ENCODE data around the gene ARMC9. TPM values are rescaled to one million over a fixed set of nuclear protein-coding genes. Genes with fewer than 3 reads are reported as not detected.
A peak's percentile ranks its signal among the peaks of the same experiment; 100 is the strongest.
"Not testable (repeated sequence)": the region's sequence is repeated elsewhere in the genome, so short reads cannot be mapped to it uniquely, and the experiment has no call there.

Gene ARMC9
- polyA plus RNA-seq, 4 donors, result 24.7 to 28.7 (median 26.1) TPM

DNA sequence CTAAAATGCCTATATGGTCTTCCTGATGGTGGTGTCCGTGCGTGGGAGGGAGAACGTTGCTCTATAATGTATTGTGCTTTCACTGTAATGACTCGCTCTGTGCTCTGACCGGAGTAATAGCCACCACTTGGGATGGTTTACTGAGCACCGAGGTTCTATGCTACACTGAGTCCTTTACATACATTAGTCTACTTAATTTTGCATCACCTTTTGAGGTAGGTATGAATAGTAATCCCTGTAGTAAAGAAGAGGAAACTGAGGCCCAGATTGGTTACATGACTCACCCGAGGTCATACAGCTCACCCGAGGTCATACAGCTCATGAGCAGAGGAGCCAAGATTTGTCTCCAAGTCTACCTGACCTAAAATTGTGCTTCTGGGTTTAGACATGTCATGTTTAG lies 79.5 kb downstream of the ARMC9 start:
- no peak for DNase-seq (ENCODE audit: low read depth in 4 of 4, low spot score in 3 of 4)

DNA sequence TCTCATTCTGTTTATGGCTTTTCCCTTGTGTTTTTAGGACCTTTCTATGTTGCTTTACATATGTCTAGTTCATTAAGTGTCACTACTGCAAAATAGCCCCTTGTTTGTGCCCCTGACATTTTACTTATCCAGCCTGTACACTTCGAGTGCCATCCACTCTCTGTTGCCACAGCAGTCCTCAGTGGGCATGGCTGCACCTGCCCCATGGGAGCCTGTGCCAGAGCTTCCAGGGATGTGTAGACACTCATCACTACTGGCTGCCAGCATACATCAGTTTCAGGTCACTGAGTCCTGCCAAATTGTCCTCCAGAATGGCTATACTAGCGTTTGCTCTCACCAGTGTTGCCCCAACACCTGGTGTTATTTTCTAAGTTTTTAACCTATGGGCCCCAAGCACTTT lies 80.4 kb downstream of the ARMC9 start:
- DNase-seq (ENCODE audit: low read depth in 4 of 4, low spot score in 3 of 4), result no peak

GRCh38 chr2:231280846-231281245 lies 82.4 kb downstream of the ARMC9 start:
- DNase-seq (ENCODE audit: low read depth in 4 of 4, low spot score in 3 of 4), result no peak

GRCh38 chr2:231284296-231284695 lies 85.9 kb downstream of the ARMC9 start:
- no peak for DNase-seq (ENCODE audit: low read depth in 4 of 4, low spot score in 3 of 4)

DNA sequence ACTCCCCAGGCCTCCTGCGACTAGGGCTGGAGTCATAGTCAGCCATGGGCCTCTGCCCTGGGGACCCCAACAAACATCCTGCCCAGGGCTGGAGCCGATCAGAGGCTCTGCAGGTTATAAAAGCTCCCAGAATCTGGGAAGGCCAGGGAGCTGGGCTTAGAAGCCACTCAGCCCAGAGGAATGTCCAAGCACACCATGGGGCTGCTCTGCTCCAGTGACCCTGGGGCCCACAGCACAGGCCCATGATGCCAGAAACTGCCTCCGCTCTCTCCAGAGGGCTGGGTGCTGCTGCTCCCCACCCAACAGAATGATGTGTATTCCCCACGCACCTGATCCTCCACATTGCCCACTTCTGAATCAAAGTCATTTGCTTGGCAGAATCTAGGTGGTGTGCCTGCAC lies 88.5 kb downstream of the ARMC9 start:
- DNase-seq (ENCODE audit: low read depth in 4 of 4, low spot score in 3 of 4), result no peak

DNA sequence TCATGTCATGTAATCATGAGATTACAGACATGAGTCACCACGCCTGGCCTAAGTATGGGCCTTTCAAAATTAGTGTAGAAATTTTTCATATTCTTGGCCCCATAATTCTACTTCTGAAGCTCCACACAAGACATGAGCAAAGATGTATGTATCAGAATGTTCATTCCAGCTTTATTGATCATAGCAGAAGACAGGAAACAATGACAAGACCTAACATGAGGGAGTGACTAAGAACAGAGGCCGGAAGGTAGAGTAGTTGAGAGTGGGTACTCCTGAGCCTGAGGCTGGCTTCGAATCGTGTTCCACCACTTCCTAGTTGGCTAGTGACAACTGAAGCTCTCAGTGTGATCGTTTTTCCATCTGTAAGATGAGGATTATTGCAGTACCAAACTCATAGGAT lies 89.3 kb downstream of the ARMC9 start:
- no peak for DNase-seq (ENCODE audit: low read depth in 4 of 4, low spot score in 3 of 4)

- no peak for DNase-seq (ENCODE audit: low read depth in 4 of 4, low spot score in 3 of 4)
Observed at GRCh38 chr2:231288590-231288989, 90.2 kb downstream of the ARMC9 start.

DNA sequence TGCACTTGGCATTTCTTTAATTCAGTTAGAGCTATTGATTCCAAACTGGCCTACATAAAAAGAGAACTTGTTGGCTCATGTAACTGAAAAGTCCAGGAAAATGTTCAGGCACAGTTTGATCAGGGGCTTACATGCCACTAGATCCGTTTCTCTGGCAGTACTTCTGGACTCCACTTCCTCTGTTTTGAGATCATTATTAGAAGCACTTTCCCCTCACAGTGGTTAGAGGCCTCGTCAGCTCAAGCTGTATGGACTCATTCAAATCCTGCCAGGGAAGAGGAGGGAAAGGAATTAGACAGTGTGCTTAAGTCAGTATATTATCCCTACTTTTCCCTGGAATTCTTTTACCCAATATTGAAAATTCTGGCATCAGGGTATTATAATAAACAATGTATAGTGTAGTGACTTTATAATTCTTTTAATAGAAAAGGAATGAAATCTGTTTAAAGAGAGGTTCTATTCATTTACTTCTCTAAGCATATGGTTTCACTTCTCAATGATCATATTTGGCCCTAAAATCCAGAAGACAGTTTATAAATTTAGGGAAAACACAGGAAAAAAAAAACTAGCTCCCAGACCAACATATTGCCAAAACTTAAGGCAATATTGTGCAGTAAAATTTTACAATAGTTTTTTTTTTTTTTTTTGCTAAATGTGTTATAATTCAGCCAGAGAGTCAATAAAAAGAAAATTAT lies 92.0 kb downstream of the ARMC9 start:
- DNase-seq (ENCODE audit: low read depth in 4 of 4, low spot score in 3 of 4), result no peak

DNA sequence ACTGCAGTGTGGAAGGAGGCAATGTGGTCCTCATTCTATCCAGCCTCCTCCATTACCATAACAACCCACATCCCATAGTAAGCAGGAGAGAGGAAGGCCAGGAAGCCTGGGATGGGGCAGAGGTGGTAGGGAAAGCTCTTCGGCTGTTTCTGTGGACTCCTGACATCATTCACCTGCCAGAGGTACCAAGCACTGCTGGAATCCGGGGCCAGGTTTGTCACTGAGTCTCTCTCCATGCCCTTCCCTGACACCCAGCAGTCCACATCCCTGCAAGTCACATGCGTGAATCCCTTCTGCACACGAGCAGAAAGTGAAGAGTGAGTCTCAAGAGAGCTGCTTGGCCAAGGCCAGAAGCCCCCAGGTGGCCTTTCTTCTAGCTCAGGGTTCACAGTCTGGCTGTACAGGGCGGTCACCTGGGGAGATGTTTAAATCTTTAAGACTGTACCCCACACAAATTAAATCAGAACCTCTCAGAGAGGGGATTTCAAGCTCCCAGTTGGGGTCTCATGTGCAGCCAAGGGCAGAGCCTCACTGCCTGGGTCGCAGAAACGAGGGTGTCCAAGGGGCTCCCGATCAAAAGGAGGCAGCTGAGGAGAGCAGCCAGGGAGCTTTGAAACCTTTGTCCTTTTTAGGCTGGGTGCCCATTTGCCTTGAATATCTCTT lies 94.2 kb downstream of the ARMC9 start:
- DNase-seq (ENCODE audit: low read depth in 4 of 4, low spot score in 3 of 4), result no peak

DNA sequence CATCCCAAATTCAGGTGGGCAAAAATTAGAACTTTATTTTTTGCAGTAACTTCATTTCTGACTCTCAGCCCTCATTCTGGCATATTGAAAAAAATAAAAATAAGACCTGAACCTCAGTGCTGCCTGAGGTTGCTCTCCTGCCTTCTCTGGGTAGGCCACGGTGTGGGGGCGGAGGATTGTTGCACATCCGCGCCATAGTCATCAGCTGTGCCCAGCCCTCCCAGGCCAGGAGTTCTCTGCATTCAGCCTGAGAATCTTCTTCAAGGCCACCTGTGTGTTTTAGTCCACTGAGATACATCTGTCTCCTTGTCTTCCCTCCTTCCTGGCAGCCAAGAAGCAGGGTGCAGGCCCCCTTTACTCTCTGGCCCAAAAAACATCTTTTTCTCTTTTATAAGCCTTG lies 94.7 kb downstream of the ARMC9 start:
- no peak for DNase-seq (ENCODE audit: low read depth in 4 of 4, low spot score in 3 of 4)

DNA sequence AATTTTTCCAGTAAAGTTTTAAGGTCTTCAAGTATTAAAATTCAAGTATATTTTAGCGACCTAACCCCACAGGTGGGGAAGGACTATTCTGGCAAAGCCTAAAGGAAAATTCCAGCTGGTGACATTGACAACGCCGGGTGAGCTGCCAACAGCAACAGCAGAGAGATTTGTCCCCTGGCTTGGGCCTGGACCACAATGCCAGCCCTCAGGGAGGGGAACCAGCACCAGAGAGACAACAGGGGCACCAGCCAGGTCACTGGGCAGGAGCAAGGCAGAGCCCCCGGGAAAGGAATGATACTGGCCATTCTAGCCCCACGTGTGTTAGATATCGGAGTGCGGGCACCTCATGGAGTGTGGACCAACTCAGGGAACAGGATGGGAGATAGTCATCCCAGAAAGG lies 95.7 kb downstream of the ARMC9 start:
- DNase-seq (ENCODE audit: low read depth in 4 of 4, low spot score in 3 of 4), result no peak

- DNase-seq (ENCODE audit: low read depth in 4 of 4, low spot score in 3 of 4), result no peak
Observed at GRCh38 chr2:231294571-231295362, 96.3 kb downstream of the ARMC9 start.

GRCh38 chr2:231295363-231295655 lies 96.9 kb downstream of the ARMC9 start:
- DNase-seq (ENCODE audit: low read depth in 4 of 4, low spot score in 3 of 4), result no peak

GRCh38 chr2:231296401-231296974 lies 98.1 kb downstream of the ARMC9 start:
- no peak for DNase-seq (ENCODE audit: low read depth in 4 of 4, low spot score in 3 of 4)

DNA sequence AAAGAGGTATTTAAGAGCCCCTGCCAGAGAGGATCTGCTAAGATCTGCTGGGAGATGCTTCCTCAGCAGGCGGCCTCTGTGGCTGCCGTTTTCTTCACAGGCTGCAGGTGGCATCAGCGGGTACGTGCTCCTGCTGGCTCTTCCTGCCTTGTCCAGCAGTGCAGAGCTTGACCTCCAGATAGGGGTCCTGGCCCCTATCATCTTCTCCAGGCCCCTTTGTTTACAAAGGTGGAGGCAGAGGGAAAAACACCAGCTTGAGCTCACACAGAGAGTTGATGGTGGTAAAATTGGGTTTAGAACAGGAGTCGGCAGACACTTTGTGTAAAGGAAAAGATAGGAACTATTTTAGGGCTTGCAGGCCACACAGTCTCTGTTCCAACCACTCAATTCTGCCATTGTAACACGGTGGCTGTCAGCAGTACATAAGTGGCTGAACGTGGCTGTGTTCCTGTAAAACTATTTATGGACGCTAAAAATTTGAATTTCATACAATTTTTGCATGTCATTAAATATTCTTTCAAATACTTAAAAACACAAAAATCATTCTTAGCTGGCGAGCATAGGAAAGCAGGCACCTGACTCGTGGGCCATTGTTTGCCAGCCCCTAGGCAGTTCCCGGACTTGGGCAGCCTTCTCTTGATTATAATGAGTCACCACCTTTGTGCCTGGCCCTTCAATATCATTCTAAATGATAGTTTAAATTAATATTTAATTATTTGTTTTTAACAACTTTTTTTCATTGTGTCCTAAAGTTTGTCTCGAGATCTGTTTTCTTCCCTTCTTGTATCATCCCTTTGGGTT lies 98.9 kb downstream of the ARMC9 start:
- peak in 3 of 4 donors; percentile 14 to 37 (median 22) for DNase-seq (ENCODE audit: low read depth in 4 of 4, low spot score in 3 of 4)

DNA sequence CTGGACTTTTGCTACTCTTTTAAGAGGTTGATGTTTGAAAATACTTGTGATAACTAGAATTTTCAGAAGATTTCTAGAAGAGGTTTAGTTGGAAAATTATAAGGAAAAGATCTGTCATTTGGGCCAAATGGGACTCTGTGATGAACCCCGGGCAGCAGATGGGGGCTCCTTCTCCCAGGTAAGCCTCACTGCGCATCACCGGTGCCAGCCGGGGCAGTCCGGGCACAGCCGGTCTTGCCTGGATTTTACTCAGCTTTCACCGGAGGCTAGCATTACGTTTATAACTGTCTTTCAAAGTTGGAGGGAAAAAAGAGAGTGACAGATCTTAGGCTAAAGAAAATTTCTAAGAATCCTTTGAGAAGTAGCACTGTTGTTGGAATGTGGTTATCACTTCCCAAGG lies 99.7 kb downstream of the ARMC9 start:
- no peak for DNase-seq (ENCODE audit: low read depth in 4 of 4, low spot score in 3 of 4)

GRCh38 chr2:231299267-231299666 lies 100.8 kb downstream of the ARMC9 start:
- DNase-seq (ENCODE audit: low read depth in 4 of 4, low spot score in 3 of 4), result no peak

DNA sequence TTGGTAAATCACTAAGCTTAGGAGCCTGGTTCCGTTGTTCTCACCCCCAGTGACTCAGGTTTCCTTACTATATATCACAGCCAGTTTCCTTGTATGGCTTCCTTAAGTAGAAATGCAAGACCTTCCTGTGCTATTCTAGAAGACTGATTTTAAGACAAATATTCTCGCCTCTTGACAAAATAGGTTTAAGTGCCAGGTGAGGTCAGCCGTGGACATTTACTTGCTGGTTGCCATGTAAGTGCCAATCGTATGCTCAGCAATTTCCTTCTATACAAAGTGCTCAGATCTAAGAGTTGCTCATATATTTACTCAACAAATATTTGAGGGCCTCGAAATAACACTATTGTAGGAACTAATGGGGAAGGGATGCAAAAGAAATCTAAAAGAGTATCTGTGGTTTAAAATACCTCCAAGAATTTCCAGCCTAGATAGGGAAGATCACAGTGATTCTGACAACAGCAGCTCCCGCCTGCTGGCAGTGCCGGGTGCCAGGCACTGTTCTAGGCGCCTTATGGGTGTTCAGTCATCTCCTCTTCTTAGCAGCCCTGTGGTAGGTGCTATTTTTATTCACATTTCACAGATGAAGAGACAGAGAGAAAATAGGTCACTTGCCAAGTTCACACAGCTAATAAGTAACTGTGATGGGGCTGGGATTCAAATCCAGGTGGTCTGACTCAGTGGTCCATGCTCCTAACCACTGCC lies 101.7 kb downstream of the ARMC9 start:
- no peak for DNase-seq (ENCODE audit: low read depth in 4 of 4, low spot score in 3 of 4)

DNA sequence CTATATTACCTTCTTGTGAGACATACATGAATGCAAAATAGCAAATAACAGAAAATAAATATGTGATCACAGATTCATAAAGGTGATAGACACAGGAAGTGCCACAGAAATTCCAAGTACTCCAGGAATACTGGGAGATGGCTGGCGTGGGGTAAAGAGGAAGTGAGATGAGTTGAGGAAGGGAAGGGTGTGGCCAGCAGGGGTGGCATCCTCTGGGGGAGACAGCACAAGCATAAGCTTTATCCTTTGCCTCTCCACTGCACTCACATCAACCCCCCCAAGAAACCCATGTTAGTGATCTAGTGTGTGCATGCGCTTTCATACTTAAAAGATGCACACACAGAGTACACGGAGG lies 102.3 kb downstream of the ARMC9 start:
- DNase-seq (ENCODE audit: low read depth in 4 of 4, low spot score in 3 of 4), result no peak

DNA sequence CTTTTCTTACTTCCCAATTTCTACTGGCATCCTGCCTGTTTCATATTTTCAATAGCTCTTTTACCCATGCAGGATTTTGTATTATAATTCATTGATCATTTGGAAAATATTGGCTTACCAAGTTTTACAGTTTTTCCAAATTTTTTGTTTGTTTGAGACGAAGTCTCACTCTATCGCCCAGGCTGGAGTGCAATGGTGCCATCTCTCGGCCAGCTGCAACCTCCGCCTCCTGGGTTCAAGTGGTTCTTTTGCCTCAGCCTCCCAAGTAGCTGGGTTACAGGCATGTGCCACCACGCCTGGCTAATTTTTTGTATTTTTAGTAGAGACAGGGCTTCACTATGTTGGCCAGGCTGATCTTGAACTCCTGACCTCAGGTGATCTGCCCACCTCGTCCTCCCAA lies 105.8 kb downstream of the ARMC9 start:
- DNase-seq (ENCODE audit: low read depth in 4 of 4, low spot score in 3 of 4), result not testable (repeated sequence)
